GM10847 (cell line): Measurements from ENCODE around the gene CENPM.

ENCODE experiments used
- POLR2A ChIP-seq: IDR thresholded peaks from 2 replicates; pipeline ENCODE4 v1.6.1; 2011; ENCODE audit not compliant: insufficient read length; ENCODE audit errors: extremely low read depth

CENPM gene

DNA sequence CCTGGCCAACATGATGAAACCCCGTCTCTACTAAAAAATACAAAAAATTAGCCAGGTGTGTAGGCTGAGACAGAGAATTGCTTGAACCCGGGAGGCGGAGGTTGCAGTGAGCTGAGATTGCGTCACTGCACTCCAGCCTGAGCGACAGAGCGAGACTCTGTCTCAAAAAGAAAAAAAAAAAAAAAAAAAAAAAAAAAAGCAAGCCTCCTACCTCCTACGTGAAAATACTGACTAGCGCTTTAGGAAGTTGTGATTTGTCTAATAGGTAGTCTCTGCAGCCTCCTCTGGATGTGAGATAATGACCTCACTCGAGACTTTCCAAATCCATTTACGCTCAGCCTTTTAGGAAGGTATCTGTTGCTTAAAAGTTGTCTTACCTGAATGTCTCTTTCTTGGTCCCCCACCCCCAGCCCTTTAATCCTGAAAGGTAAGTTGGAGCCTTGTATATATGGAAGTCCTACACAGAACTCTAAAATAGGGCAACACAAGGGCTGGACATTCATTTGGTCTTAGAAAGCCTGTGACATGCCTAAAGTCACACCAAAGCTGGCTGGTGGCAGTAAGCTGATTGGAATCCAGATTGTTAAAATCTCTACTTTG is 27.8 kb upstream of the CENPM start:
- TF ChIP-seq POLR2A = no peak

DNA sequence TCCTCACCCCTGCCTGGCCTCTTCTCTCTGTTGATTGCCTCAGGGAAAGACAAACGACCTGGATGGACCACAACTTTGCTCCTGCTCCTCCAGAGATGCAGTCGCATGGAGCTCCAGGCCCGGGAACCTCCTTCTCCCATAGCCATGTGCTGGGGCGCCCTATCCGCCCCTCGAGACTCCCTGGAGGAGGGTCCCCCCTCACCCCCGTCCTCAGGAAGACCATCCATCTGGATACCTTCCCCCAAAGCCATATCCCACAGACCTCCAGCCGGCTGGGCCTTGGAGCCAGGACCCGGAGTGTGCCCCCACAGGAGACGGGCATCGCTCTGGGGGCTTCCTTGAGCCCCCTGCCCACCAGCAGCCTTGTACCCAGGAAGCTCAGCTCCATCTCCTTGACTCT is 24.5 kb upstream of the CENPM start:
- no peak for TF ChIP-seq POLR2A

DNA sequence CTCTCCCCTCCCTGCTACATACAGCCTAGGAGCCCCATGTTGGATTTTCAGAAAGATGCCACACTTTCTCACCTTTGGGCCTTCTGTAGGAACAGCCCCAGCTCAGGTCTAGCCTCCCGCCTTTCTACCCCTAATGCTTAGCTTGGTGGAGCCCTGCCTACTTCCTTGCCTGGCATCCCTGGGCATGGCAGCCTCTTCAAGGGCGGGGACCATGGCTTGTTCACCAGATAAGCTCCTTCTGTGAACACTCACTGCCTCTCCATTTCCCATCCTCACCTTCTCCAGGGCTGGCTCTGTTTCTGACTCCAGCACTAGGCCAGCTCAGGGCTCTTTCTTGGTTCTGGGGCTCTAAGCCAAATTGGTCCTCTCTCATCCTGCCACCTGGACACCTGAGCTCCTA is 23.6 kb upstream of the CENPM start:
- TF ChIP-seq POLR2A = no peak

DNA sequence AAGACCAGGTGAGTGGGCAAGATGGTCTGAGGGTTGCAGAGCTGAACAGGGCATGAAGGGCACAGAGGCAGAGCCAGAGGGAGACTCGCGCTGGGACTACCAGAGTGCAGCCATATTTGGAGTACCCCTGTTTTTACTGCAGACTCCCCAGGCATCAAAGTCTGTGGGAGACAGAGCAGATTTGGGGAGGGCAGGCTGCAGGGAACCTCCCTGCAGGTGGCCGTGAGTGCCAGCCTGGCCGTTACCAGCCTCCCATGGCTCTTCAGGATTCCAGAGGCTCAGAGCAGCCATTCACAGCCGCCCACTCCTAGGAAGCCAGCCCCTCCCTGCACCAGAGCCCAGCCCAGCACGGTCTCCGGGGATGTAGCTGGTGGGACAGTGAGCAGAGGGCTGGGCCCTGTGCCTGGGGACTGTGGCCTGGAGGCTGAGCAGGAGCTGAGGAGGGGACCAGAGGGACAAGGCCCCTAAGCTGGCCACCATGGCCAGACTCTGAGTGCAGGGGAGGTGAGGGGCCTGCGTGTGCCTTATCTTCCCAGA is 22.2 kb upstream of the CENPM start, which contains the start of gene SEPTIN3:
TSS of gene SEPTIN3 (plus strand) at position 334 of the 537 bp plus-strand sequence. CDS start 2,050 bp downstream, outside the sequence.
- no peak for TF ChIP-seq POLR2A

DNA sequence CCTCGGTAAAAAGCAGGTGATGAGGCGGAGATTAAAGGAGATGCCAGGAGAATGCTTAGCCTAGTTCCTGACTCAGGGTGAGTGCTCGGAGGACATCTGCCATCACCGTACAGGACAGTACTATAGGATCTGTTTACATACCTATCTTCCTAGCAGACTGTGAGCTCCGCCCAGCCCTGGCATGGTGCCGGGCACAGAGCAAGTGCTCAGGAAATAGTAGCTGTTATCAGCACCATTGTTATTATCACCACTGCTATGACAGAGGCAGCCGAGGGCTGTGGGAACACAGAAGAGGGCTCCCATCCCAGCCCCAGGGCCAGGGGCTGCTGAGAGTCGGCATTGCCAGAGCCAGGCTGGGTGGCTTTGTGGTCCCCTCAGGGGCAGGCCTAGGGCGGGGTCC is 21.6 kb upstream of the CENPM start:
- TF ChIP-seq POLR2A = no peak

DNA sequence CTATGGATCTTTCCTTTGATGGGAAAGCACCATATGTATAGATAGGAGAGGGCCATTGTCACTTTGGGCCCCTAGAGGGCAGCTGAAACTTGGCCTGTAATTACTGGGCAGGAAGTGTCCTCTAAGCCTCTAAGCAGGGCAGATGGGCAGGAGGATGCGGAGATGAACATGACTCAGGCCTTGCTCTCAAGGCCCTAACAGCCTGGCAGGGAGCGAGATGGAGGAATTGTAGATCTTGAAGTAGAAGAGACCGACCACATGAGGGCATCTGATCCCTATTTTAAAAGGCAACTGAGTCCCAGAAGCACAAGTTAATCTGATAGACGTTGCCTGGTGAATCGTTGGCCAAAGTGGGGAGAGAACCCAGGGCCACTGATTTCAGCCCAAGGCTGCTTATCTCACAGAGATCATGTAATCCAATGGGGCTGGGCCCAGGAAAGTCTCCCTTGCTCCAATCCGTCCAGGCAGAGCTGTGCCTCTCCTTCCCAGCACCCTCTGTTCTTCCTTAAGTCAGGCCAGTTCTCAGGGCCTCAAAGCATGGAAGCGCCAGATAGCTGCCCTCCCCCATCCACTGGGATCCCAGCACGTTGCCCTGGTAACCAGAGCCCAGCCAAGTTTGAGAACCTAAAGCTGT is 19.8 kb upstream of the CENPM start:
- TF ChIP-seq POLR2A = no peak

DNA sequence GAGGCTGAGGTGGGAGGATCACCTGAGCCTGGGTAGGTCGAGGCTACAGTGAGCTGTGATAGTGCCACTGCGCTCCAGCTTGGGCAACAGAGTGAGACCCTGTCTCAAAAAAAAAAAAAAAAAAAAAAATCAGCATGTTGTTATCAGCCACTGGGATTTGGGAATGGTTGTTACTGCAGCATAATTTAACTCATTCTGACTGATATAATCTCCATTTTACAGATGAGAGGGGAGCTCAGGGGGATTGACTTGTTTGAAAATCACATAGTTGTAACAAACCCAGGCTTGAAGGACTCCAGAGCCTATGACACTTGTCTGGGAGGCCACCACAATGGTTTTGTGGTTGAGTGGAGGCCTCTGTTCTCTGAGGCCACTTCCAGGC is 19.3 kb upstream of the CENPM start:
- TF ChIP-seq POLR2A = no peak

DNA sequence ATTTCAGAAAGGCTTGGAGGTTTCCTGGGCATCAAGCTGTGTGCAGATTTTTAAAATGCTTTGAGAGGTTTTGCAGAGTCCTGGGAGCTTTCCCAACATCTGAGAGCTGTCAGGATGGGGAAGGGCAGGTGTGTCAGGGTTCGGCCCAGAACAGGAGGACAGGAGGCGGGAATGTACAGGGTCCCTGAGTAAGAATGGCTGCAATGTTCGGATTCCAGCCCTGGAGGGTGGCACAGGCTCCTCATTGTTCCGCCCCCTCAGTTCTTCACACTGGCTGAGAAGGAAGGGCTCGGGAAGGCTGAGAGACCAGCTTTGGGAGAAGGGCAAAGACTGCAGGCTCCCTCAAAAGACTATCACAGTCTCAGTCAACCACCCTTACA is 17.1 kb upstream of the CENPM start:
- no peak for TF ChIP-seq POLR2A

DNA sequence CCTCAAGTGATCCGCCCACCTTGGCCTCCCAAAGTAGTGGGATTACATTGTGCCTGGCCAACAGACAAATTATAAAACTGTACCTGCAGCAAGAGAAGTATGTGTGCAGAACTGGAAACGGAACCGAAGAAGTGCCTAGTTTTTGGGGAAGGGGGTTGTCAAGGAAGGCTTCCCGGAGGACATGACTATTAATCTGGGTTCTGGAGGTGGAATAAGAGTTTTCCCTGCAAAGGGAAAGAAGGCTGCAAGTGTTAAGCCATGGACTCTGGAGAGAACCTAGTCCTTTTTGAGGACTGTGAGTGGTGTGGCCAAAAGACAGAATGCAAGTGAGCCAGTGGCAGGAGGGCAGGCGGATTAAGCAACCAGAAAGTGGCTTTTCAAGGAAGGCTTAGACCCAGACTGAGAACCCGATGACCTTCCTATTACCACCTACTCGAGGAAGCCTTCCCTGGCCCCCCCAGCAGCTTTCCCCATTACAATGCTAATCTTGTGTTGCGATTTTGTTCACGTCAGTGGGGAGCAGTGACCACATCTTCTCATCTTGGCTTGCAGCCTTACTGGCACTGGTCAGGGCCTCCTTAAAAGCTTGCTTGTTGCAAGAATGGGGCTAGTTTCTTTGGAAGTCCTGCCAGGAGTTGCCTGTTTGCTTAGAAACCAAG is 16.6 kb upstream of the CENPM start:
- TF ChIP-seq POLR2A = no peak

DNA sequence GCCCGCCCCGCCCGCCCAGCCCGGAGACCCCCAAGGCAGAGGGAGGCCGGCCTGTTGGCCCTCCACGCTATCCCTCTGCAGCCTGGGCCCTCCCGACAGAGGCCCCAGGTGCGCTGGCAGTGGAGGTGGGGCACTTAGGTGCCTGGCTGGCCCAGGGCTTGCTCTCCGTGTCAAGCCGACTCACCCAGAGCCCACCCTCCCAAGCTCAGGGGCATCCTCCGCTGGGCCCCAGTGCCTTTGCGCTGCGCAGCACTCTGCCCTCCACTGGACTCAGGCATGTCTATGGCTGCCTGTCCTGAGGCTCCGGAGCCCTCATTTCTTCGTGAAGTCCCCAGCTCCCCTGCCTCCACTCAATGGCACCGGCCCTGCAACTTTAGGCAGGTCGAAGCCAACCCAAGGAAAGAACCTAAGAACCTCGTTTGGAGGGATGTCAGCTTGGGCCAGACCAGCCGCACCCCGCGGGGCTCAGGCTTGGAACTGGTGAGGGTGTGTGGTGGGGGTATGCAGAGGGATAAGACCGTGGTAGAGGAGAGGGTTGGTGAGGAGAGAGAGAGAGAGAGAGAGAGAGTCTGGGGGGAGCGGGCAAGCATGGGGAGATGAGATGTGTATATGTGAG is 11.1 kb upstream of the CENPM start:
- TF ChIP-seq POLR2A = no peak

DNA sequence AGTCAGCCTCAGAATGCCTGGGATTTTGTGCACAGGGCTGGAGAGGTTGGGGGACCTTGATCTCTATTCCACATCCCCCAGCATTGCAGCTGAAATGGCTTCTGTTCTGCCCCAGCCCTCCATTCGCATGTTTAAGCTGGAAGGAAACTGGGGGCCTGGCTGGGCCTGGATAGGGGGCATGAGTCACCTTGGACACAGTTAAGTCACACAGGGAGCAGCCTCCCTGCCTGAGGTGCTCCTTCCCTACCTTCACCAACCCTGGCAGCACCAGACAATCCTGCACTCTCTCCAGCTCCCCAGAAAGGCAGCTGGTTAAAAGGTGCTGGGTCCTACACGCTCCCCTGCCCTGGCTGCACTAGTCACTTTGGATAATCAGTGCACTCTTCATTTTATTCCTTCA is 5.8 kb upstream of the CENPM start:
- TF ChIP-seq POLR2A = no peak

DNA sequence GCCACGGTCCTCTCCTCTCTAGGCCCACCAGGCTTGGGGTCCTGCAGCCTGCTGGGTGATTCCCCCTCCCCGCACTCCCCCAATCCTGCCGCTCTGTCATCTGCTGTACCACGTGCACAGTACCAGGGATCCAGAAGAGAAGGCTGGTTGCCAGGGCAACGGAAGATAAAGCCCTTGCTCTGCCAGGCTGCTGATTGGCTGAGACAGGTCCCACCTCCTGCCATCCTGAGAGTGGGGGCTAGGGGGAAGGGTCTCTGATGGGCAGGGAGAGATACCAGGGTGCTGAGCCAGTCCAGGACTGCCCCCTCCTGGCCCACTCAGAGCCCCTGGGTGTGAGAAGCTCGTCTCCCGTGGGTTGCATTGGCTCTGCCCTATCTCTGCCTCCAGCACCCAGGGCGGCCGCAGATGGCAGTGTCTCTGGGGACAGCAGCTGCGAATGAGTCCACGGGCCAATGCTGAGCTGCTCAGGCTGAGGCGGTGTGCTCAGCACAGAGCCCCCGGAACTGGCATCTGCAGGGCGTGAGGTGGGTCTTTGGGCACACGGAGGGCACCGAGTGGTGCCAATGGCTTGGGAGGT is 5.0 kb upstream of the CENPM start, which contains the start of gene SMIM45:
TSS of gene SMIM45 (plus strand) at position 253 of the 577 bp plus-strand sequence.
- no peak for TF ChIP-seq POLR2A

DNA sequence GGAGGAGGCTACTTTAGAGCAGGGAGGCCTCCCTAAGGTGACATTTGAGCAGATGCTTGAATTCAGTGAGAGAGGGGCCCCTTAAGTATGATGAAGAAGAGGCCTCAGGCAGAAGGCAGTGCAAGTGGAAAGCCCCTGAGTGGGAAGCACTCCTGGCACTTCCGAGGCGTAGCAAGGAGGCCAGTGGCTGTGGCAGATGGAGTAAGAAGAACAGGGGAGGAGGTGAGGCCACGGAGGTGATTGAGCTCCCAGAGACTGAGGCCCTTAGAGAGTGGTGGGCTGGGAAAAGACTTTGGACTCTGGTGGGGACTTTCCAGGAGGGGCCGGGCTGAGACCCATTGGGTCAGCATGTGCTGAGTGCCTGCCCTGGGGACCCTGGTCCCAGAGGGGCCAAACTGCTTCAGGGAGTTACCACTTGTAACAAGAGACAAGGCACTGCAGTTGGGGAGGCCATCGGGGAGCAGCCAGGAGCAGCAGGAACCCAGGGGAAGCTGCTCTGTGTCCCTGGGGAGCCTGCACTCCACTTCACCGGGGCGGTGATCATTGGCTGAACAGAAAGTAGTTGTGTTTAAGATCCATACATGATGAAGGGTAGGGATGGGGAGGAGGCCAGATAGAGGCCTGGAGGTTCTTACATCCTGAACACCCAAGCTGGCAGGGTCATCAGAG is 2.5 kb upstream of the CENPM start:
- TF ChIP-seq POLR2A = peak; percentile 11

DNA sequence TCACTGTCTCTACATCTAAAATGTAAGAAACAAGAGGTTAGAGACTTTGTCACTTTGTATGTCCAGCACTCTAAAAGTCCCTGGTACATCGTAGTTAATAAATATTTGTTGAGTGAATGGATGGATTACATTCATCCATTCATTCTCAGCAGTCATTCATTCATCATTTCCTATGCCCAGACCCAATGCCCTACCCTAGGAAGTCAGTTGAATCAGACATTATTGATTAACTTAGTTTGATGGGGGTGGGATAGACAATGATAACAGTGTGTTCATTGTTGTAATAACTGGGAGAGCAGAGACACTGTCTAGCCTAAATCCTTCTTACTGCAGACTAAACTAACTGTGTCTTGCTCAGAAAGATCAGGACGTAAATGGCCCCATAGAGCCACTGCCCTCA is 1.2 kb upstream of the CENPM start:
- no peak for TF ChIP-seq POLR2A
